Glomerular visceral epithelial cell (primary cell): ENCODE data around the gene WFDC11.

Experiments
- DNase-seq: peaks from one replicate; pipeline ENCODE4 v3.0.0-alpha.2; 2016; ENCODE audit errors: extremely low spot score

Gene WFDC11

GRCh38 chr20:45626540-45626939 is 43.5 kb downstream of the WFDC11 start:
- no peak for DNase-seq

DNA sequence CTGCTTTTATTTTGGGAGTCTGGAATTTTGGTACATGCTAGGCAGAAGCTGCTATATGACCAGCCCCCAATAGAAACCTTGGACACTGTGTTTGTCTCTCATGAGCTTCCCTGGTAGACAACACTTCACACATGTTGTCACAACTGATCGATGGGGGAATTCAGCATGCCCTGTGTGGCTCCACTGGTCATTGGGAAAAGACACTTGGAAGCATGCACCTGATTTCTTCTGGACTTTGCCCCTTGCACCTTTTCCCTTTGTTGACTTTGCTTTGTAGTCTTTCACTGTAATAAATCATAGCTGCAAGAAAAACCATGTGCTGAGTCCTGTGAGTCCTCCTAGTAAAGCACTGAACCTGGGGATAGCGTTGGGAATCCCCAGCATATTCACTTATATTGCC is 48.4 kb downstream of the WFDC11 start:
- no peak for DNase-seq

- no peak for DNase-seq
Measured at GRCh38 chr20:45617591-45617990, 52.4 kb downstream of the WFDC11 start.

GRCh38 chr20:45612314-45612713 is 57.7 kb downstream of the WFDC11 start:
- DNase-seq = no peak

DNA sequence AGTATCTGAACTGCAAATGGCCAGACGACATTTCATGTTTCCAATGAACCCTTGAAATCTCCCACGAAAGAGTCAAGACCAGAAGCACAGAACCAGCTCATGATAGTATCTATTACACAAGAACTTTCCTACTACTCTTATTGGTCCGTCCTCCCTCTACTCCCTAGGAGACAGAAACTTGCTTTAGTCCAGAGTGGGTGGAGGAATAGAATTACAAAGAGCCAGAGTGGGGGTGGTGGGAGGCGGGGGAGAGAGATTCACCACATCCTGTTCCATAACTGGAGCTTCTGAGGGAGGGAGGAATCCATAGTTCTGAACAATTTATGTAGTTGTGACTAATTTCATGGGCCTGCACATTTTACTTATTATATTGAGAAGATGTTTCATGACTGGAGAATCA is 59.0 kb downstream of the WFDC11 start:
- peak; percentile 65 for DNase-seq

GRCh38 chr20:45607810-45608209 is 62.2 kb downstream of the WFDC11 start:
- no peak for DNase-seq
